GM21737 (cell line): Measurements from ENCODE around the gene PEDS1.
"Not testable (repeated sequence)": the region's sequence is repeated elsewhere in the genome, so short reads cannot be mapped to it uniquely, and the experiment has no call there.

Source experiments
- ATAC-seq: cut with Tn5 transposase; IDR thresholded peaks from one replicate; pipeline ENCODE4 v1.9.1; 2021; ENCODE audit warnings: mild to moderate bottlenecking, moderate library complexity; ENCODE audit not compliant: unreplicated experiment

The PEDS1 gene

DNA sequence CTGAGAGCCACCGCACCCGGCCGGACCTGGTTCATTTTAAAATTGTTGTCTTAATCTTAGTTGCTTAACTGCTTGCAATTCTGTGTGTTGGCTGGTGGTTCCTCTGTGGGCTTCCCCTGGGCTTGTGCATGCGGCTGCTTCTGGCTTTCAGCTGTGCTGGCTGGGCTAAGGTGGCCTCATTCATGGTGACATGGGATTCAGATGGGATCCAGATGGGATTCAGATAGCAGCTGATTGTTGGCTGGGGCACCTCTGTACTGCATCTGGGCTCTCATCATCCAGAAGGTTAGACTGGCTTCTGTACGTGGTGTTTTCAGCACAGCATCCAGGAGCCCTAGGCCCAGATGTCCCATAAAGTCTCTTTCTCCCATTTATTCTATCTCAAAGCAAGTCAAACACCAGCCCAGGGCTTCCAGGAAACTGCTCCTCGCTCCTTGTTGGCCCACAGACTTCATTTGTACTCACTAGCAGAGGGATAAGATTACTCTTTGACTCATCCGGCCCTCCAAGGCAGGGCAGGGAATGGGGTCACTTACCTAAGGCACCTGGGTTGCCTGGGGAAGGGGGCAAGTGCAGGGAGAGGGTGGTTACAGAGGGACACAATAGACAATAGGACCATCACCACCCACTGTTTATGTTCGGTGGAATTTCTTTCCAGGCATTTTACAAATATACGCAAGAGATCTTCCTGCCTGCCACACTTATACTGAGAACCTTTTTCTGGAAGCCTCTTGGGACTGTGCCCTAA is 10.2 kb upstream of the PEDS1 start:
- ATAC-seq = no peak

DNA sequence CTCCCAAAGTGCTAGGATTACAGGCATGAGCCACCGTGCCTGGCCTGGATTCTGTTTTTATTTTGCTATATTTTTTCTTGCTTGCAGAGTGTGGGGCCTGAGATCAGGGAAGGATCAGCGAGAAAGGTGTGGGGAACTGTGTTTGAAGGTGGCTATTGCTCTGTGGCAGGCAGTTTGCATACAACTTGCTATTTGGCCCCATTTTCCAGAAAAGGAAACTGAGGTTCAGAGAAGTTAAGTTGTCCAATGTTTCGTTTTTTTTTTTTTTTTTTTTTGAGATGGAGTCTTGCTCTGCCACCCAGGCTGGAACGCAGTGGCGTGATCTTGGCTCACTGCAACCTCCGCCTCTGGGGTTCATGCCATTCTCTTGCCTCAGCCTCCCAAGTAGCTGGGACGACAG is 8.0 kb upstream of the PEDS1 start:
- ATAC-seq = not testable (repeated sequence)

DNA sequence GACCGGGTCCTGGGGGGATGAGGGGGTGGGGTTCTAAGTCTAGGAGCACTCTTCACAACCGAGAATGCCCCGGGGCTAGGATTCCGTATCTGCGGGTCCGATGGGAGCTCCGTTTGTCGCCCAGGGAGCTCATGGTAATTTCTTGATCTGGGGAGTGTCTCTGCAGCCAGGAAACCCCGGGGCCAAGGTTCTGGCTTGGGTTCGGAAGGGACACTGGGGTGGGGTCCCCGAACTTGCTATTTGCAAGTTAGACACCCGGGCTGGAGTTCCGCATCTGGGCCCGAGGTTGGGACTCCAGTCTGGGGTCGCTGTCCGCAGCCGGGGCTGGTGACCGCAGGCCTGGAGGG is 397 bp downstream of the PEDS1 start:
- ATAC-seq = no peak

DNA sequence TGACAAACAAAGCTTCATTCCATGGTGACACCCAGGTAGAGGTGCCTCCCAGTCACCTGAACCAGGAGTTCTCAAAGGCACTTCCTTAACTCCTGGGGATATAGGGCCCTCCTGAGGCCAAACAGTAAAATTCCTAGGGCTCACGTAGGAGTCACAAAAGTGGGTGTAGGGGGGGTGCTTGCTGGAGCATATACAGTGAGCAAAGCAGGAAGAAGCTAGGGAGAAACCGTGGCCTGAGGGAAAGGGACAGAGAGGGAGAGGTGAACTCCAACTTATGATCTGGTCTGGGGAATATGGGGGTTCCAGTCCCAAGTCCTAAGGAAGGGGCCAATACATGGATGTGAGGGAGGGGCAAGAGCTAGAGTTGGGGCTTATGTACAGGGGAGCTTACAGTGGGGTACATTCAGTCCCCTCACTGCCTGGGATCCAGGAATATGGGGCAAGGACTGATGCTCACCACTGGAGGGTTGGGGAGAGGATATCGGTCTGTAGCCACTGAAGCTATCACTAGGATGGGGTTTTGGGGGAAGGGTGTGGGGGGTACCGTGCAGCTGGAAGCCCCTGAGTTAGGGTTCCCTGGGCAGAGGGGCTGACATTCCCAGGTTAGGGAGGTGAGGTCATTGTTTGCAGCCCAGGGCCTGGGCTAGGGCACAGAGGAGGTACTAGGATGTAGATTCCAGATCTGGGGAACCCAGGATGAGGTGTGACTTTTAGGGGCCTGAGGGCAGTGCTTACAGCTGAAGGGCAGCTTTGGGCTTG is 950 bp downstream of the PEDS1 start:
- no peak for ATAC-seq

DNA sequence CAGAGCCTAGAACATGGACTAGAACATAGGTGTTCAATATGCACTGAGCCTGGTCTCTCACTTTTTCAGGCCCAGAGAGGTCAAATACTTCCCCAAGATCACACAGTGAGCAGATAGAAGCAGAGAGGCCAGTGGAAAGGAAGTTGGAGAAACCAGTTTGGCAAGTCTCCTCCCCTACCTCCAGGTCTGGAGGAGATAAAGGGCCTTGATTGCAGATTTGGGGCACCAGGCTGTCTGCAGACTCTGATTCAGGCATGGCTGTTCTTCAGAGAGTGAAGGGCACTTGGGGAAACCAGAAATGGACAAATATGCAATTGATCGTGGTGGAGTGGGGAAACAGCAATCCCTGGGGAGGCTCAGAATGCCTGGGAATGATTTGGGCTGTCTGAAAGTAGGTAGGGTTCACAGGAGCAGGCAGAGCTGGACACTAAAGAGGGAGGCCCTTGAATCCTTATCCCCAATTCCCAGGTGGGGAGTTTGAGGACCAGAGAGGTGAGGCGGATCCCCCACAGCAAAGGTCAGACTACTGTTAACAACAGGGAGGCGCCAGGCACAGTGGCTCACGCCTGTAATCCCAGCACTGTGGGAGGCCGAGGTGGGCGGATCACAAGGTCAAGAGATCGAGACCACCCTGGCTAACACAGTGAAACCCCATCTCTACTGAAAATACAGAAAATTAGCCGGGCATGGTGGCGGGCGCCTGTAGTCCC is 2.3 kb downstream of the PEDS1 start:
- no peak for ATAC-seq

DNA sequence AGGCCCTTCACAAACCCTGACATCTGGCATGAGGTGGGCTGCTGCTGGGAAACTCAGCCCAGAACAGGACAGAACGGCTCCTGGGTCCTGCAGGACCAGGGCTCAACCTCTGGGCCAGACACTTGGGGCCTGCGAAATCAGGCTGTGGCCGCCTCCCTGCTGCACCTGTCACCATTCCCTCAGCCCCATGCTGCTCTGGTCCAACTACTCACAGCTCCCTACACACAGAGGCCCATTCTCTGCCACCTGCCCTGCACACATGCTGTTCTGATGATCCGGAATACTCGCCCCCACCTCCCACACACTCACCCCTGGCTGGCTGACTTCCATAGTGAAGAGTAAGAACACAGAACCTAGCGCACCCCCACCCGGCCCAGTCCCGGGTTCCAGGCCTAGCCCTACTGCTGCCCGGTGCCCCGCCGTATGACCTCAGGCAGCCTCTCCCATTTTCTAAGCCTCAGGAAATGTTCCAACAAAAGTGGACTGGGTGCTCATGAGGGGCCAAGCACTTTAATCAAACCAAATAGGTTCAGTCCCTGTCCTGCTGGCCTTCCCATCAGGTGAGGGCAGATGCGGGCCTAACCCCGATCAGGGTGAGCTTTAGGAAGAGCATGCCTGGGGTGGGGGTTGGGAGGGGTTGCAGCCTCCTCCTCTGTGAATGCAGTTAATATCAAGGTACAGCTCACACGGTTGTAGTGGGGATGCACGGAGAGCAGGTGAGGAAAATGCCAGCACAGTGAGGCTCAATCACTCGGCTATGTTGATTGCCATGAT is 3.9 kb downstream of the PEDS1 start:
- ATAC-seq = no peak

DNA sequence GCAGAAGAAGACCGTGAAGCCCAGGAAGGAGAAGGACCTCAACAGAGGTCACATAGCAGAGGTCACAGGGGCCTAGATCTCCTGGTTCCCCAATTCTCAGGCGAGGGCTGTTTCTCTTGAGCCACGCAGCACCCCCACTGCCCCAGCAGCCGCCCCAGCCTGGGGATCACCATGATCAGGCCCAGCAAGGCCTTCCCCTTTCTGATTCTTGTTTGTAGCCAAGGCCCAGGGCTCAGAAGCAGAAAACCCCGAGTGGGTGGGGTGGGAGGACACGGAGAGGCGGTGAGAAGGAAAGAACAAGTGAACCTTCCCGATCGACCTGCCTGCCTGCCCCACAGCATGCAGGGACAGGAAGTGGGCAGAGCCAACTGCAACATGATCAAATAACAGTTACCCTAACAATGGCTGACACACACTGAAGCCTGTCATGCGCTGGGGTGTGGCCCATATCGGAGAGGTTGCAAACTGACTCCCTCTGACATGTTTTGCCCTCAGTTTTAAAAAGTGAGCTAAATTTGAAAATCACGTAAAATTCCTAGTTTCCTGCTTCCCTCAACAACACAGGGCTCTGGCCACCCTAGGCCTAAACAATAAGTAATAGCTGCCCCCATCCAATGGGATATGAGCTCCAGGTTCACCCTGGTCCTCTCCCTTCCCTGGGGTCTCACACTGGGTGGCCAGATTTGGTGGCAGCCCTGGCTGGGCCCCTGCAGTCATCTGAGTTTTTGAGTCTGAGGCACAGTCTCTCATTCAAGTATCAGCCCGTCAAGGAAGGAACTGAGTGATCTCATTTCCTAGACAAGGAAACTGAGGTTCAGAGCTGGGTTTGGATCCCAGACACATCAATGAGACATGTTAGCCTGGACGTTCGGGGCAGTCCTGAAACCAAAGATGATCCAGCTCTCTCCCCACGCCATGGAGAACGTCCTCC is 6.5 kb downstream of the PEDS1 start:
- no peak for ATAC-seq

DNA sequence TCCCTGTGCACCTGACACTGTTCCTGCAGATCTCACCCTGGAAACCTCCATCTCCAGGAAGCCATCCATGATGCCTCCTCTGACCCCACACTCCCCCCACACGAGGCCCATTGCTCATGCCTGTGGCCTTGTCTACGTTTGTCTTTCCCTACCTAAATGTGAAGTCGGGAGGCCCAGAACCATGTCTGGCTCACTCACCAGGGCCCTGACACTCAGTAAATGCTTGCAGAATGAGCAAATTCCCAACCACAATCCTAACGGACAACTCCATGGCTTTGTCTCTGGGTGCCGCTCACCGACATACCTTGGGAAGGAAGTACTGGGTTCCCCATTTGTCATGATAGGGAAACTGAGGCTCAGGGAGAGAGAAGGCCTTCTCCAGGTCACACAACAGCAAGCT is 7.3 kb downstream of the PEDS1 start:
- no peak for ATAC-seq

DNA sequence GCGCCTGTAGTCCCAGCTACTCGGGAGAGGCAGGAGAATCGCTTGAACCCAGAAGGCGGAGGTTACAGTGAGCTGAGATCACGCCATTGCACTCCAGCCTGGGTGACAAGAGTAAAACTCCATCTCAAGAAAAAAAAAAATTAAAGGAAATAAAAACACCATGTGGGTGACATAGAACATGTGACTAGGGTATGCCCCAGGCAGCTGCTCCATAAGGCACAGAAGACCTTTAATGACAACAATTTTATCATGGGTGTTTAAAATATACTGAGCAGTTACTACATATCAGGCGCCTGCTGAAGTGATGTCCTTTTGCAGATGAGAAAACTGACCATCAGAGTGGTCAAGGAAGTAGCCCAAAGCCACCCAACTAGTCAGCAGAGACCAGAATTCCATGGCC is 8.0 kb downstream of the PEDS1 start:
- no peak for ATAC-seq

DNA sequence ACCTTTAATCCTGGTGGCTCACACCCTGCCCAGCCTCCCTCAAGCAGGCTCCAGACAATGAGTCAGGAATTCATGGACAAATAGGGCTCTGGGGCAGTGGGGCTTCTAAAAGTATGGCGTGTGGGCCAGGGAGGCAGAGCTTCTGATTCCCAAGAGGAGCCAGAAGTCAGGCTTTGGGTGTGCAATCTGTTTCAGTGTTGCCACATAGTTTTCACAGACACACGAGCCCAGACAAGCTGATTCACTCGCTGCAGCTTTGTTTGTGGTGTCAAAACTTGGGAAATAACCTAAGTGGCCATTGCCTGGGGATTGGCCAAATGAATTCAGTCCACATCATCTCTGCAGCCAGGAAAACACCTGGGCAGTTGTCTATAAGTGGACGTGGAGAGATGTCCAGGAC is 9.2 kb downstream of the PEDS1 start:
- no peak for ATAC-seq

DNA sequence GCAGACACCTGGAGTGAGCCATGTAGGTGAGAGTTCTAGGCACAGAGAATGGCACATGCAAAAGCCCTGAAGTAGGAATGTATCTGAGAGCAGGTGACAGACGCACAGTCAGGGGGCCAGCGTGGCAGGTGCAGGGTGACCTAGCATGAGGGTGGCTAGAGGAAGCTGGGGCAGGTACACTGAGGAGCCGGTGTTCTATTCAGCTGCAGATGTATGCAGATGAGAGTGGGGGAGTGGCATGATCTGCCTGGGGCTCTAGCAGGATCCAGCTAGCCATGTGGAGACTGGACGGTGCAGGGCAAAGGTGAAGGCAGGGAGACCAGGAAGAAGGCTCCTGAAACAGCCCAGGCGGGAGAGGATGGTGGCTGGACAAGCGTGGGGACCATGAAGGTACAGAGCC is 10.7 kb downstream of the PEDS1 start:
- no peak for ATAC-seq

DNA sequence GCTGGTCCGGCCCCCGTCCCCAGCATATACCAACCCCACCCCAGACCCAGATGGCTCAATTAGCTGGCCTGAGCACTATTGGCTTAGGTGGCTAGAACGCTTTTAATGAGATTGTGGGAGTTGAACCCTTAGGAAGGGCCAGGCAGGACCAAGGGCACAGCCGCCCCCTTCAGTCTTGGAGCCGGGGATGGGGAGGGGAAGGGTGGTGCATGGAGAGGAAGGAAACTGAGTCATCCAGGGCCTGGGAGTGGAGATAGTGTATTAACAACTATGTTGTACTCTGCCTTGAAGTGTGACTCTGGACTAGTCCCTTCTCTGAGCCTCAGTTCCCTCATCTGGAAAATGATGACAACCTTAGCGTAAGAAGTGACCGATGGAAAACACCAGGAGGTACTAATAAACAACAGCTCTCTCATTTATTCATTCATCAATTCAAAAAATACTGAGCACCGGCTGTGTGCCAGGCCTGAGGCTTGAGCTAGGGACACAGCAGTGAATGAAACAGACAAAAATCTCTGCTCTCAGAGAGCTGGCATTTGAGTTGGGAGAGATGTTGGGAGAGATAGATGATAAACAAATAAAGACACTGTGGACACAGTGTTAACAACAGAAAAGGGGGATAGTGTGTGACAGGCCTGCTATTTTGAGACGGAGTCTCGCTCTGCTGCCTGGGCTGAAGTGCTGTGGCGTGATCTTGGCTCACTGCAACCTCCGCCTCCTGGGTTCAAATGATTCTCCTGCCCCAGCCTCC is 11.5 kb downstream of the PEDS1 start:
- ATAC-seq = no peak

DNA sequence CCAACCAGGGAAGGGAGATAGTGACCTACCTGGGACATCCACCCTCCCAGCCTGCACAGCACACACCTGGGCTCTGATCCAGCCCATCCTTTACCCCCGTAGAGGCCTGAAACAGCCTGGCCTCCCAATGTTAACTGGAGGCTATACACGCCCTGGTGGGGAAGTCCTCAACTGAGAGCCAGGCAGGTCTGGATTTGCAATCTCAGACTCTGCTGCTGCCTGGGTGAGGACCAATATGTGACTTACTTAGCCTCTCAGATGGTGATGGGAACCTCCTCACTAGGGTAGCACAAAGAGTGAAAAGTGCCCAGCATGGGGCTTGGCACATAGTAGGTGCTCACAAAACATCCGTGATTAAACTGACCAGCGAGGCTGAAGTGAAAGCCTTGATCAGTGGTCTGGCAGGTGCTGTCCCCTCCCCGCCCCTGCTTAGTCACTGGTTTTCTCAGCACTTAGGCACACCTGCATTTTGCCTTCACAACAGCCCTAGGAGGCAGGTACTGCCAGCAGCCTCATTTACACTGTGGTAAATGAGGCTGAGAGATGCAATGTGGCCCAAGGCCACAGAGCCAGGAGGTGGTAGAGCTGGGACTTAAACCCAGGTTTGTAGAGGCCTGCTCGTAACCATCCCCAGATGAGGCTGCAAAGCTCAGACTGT is 12.4 kb downstream of the PEDS1 start:
- no peak for ATAC-seq

DNA sequence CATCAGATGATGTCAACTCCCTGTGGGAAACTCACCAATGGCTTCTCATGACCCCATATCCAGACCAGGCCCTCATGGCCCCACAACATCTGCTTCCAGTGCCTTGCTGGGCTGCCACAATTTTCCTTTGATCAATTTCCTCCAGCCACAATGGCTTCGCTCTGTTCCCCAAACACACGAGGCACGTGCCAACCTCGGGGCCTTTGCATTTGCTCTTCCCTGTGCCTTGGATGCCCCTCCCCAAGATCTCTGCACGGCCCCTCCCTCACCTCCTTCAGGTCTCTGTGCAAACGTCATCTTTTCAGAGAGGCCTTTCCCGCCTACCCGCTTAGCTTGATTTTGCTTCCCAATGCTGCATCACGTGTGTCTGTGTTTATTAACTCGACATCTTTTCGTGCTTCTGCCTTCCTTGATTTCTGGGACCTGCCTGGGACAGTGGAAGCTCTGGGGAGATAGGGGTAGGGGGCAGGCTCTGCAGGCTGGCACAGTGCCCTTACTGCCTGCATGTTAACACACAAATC is 13.1 kb downstream of the PEDS1 start:
- no peak for ATAC-seq

DNA sequence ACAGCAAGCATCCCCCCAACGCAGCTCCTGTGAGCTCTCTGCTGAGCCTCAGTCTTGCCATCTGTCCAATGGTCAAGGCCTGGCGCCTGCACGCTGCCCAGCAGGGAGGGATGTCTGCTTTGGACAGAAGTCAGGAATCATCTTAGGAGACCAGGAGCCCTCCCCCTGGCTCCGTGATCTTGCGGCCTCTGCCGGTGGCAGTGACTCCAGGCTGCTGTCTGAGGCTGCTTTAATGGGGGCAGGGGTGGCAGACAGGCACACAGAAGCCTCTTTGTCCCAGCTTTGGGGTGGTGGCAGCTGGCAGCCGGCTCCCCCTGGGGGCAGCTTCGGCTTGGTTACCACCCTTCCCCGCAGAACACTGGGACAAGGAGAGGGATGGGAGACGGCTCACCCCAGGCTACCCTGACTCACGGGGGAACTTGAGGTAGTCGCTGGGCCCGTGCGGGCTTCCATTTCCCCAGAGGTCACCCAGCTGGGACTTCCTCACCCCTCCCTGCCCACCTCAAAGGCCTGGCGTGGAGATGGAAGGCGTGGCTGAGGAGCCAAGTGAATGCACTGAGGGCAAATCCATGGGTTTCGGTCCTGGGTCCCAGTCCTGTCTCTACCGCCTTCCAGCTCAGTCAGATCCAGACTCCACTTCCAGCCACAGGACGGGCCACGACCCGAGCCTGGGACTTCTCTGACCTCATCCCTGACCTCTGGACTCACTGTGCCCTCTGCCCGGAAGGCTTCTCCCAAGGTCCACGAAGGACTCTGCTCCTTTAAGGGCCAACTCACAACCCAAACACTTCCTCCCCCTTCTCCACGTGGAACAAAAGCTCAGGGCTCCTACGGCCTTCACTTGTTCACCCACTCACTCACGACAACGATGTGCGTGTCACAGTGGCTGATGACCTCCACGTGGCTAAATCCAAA is 14.8 kb downstream of the PEDS1 start:
- ATAC-seq = no peak

DNA sequence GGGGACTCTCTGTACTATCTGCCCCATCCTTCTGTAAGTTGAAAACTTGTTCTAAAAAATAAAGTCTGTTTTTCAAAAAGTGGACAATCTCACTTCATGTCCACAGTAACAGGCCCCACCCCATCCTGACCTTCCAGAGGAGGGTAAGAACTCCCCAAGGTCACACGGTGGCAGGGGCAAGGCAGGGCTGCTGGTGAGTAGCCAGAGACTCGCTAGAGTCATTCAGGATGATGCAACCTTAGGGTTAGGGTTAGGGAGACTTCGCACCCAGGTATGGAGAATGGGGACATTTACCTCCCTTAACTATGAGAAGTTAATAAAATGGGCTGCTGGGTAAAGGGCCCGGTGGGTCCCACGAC is 15.4 kb downstream of the PEDS1 start:
- no peak for ATAC-seq

DNA sequence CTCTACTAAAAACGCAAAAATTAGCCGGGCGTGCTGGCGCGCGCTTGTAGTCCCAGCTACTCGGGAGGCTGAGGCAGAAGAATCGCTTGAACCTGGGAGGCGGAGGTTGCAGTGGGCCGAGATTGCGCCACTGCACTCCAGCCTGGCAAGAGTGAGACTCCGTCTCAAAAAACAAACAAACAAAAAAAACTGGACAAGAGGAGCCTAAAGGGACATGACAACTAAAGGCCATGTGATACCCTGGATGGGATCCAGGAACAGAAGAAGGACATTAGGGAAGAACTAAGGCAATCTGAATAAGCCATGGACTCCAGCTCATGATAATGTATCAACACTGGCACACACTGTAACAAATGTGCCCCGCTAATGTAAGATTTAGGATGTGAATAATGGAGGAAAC is 15.8 kb downstream of the PEDS1 start:
- not testable (repeated sequence) for ATAC-seq
